ENCODE results near the gene IDE. TPM values are rescaled to one million over a fixed set of nuclear protein-coding genes. Genes with fewer than 3 reads are reported as not detected.

Gene IDE
- total and polyA plus RNA-seq, 10 of the 15 experiments (the other 5 are each of a cell fraction or from before 2014, with no cell fraction given): 11.6 to 54.5 (median 33.6) TPM

GRCh38 chr10:92430103-92430502 is 143.8 kb downstream of the IDE start:
- no peak for FAIRE-seq

More at GRCh38 chr10:92430103-92430502, 143.8 kb downstream of the IDE start:
- H3K4me1 ChIP-seq (ENCODE audit: control insufficient read depth, insufficient read depth, low read length): no peaks in the 10 kb centered on the region
- no peak overlapping the region for H3K27ac ChIP-seq (ENCODE audit: control insufficient read depth, insufficient read depth)
- H3K4me3 ChIP-seq: no peak overlapping the region
- intact Hi-C loops (cut with micrococcal nuclease; ENCODE audit: unreplicated experiment): loop anchor here (10.0 kb wide), 1 partner anchor 245 kb away; no protein-coding TSS in a partner anchor
- BruUV-seq (replicated peaks): no TSS peak
- H3K9ac ChIP-seq (ENCODE audit: control insufficient read depth, insufficient read depth, low read length): no peak overlapping the region
- no peak overlapping the region for H3K4me2 ChIP-seq (ENCODE audit: control insufficient read depth, insufficient read depth)
- CTCF ChIA-PET: no interaction called here
- H4K20me1 ChIP-seq (ENCODE audit: control insufficient read depth, insufficient read depth): no peaks in the 10 kb centered on the region
- ATAC-seq: no peak
- RAD21 ChIA-PET (ENCODE audit: unreplicated experiment): no interaction called here
- no peaks in the 10 kb centered on the region for H3K79me2 ChIP-seq (ENCODE audit: control insufficient read depth, insufficient read depth, low read length)
- H3K27me3 ChIP-seq (replicated peaks in 1 of 2; ENCODE audit: control insufficient read depth in 2 of 2, insufficient read depth in 2 of 2, low read length in 1 of 2): no peaks in the 10 kb centered on the region
- H3K36me3 ChIP-seq (ENCODE audit: control insufficient read depth in 2 of 2, insufficient read depth in 2 of 2, low read length in 1 of 2): no peaks in the 10 kb centered on the region
- in situ Hi-C loops (cut with MboI): loop anchor here (5.0 kb wide), 1 partner anchor 343 kb away; no protein-coding TSS in a partner anchor
- H3K9me3 ChIP-seq (replicated peaks; ENCODE audit: control insufficient read depth, insufficient read depth, low read length): no peaks in the 10 kb centered on the region
- SMC1A ChIA-PET (ENCODE audit: uncharacterized antibody, unreplicated experiment): no interaction called here
- no peak overlapping the region for H2AFZ ChIP-seq (ENCODE audit: control insufficient read depth, low read depth, low read length)
- WGBS (ENCODE audit: insufficient coverage, insufficient replicate concordance, low lambda C conversion rate, missing lambda C conversion rate): 52% methylated on average over 6 of the region's 6 CpGs
- no peak for TF ChIP-seq ZBTB40 (IDR thresholded peaks at IDR 0.05; ENCODE audit: borderline replicate concordance)
- no peak for TF ChIP-seq SMC3 (IDR thresholded peaks at IDR 0.05; ENCODE audit: borderline replicate concordance, low read length)
- no peak for TF ChIP-seq RBBP5 (conservative IDR thresholded peaks at IDR 0.05)
- no peak for TF ChIP-seq IRF3 (IDR thresholded peaks at IDR 0.05)
- no peak for TF ChIP-seq FOS (IDR thresholded peaks at IDR 0.05; ENCODE audit: borderline replicate concordance, extremely low read depth, insufficient read length)
- TF ChIP-seq YBX1 (IDR thresholded peaks at IDR 0.05): no peak
- TF ChIP-seq TARDBP (IDR thresholded peaks at IDR 0.05; ENCODE audit: borderline replicate concordance): no peak
- no peak for TF ChIP-seq ASH2L (IDR thresholded peaks at IDR 0.05; ENCODE audit: borderline replicate concordance, low read depth)
- POLR2A ChIA-PET: no interaction called here
- DNase-seq (ENCODE audit: low read depth, low spot score): no peak

Data from GM12878 (cell line).